Kidney (tissue), 22 donors: Measurements from ENCODE around the gene CD33. TPM values are rescaled to one million over a fixed set of nuclear protein-coding genes. Genes with fewer than 3 reads are reported as not detected.
"Not testable (repeated sequence)": the region's sequence is repeated elsewhere in the genome, so short reads cannot be mapped to it uniquely, and the experiment has no call there.

Experiments
- DNase-seq, 5 donors: peaks; one replicate each; pipeline ENCODE4 v3.0.0-alpha.2; 2013 to 2020
- FAIRE-seq: peaks from 2 replicates; lab custom pipeline; 2012; peaks lifted over from hg19 to GRCh38; lab: Jason Lieb, UNC
- H3K27ac ChIP-seq, 2 donors: one replicate each; pipeline ENCODE4 v1.7.0; 2013; ENCODE audit warnings: low read depth in 2 of 2, low read length in 2 of 2, inconsistent platforms in 1 of 2
- H3K27me3 ChIP-seq: one replicate; pipeline ENCODE4 v1.7.1; 2013; ENCODE audit warnings: low read length, inconsistent platforms; ENCODE audit not compliant: control insufficient read depth, insufficient read depth
- H3K36me3 ChIP-seq, 3 donors: one replicate each; pipeline versions ENCODE4 v1.7.0 to v1.7.1; 2013; ENCODE audit warnings: low read length in 3 of 3, control low read depth in 1 of 3, inconsistent platforms in 1 of 3; ENCODE audit not compliant: insufficient read depth in 3 of 3, control insufficient read depth in 2 of 3
- H3K4me1 ChIP-seq, 3 donors: one replicate each; pipeline versions ENCODE4 v1.7.0 to v1.7.1; 2013; ENCODE audit warnings: low read length in 3 of 3, inconsistent platforms in 1 of 3, low read depth in 1 of 3; ENCODE audit not compliant: control insufficient read depth in 2 of 3, insufficient read depth in 2 of 3
- H3K4me3 ChIP-seq, 3 donors: one replicate each; pipeline versions ENCODE4 v1.7.0 to v1.8.1; 2013; ENCODE audit warnings: low read length in 3 of 3, control low read depth in 1 of 3, inconsistent platforms in 1 of 3
- H3K9ac ChIP-seq, 3 donors: one replicate each; pipeline versions ENCODE4 v1.7.0 to v1.7.1; 2013; ENCODE audit warnings: low read length in 3 of 3, control low read depth in 1 of 3, inconsistent platforms in 1 of 3
- H3K9me3 ChIP-seq, 3 donors: one replicate each; pipeline versions ENCODE4 v1.7.0 to v1.7.1; 2013; ENCODE audit warnings: low read length in 3 of 3, control low read depth in 1 of 3, inconsistent platforms in 1 of 3; ENCODE audit not compliant: control insufficient read depth in 2 of 3, insufficient read depth in 1 of 3
- intact Hi-C: fragments of 100-400 bp; cut with DNase I; formaldehyde crosslinking; loops from one replicate; pipeline ENCODE4 v1.11.1; 2022
- long read RNA-seq, 10 donors: library from polyadenylated mRNA in 1 of 10; unstranded in 1 of 10; transcript quantifications; one replicate each; pipeline ENCODE4 v2.0.0 and lab custom pipeline, GENCODE V29; 2021 to 2026
- polyA plus RNA-seq: library from polyadenylated mRNA; stranded (reverse); fragments of 350-450 nt; fragmentation: Illumina TruSeq; extraction: RNeasy Lipid Tissue Mini Kit (QIAGEN cat#74804); gene quantifications from one replicate; pipeline ENCODE4 v1.2.3, GENCODE V29; 2014; ENCODE audit warnings: low read depth, low replicate concordance; ENCODE audit not compliant: insufficient read depth
- total RNA-seq: library from RNA; stranded (reverse); fragmentation: NEBNext Ultra II Directional; extraction: Animal tissue kit (Norgen Biotek cat#: 25700); gene quantifications from one replicate; pipeline ENCODE4 v1.2.1, GENCODE V29; 2021
- TF ChIP-seq, protein P1 (sequence below): IDR thresholded peaks from 3 replicates; pipeline ENCODE4 v1.5.1; 2012; ENCODE audit warnings: mild to moderate bottlenecking, moderate library complexity, borderline replicate concordance; ENCODE audit not compliant: insufficient read depth; ENCODE audit errors: extremely low read depth
- donor health status: control.
- donor health status: control.
- donor health status: control.
- donor health status: control.
- donor health status: control.
- donor health status: DM: yes; HTN: yes; CAD: no.
- donor health status: Normal renal cell carcinoma (clear cell type).

The CD33 gene
- 14.0 TPM for total RNA-seq
- 2.6 TPM for polyA plus RNA-seq
- long read RNA-seq, donor 1, partial matches to known transcripts, result 0 of 1 reads
- long read RNA-seq, donor 1, other reads (novel, unspliced or antisense), result 0 of 1 reads
- long read RNA-seq, donor 2, result 0 reads
- long read RNA-seq, donor 3, result 0 reads
- long read RNA-seq, donor 4, result 0 reads
- long read RNA-seq, donor 5, result 0 reads
- long read RNA-seq, donor 6, partial matches to known transcripts, result 0 of 1 reads
- long read RNA-seq, donor 6, other reads (novel, unspliced or antisense), result 0 of 1 reads
- long read RNA-seq, donor 7, partial matches to known transcripts, result 0 of 1 reads
- long read RNA-seq, donor 7, other reads (novel, unspliced or antisense), result 0 of 1 reads
- long read RNA-seq, donor 8, partial matches to known transcripts, result 0 of 1 reads
- long read RNA-seq, donor 8, other reads (novel, unspliced or antisense), result 0 of 1 reads
- long read RNA-seq, donor 9, result 0 reads
- long read RNA-seq, donor 10, result 0 reads

DNA sequence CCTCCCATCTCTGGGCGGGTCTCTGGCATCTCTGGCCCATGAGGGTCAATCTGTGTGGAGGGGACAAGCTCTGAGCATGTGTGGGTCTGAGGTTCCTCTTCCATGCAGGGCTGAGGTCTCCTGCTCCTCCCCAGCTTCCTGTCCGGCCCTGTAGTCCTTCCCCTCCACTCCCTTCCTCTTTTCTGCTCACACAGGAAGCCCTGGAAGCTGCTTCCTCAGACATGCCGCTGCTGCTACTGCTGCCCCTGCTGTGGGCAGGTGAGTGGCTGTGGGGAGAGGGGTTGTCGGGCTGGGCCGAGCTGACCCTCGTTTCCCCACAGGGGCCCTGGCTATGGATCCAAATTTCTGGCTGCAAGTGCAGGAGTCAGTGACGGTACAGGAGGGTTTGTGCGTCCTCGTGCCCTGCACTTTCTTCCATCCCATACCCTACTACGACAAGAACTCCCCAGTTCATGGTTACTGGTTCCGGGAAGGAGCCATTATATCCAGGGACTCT, at the start of gene CD33:
TSS of gene CD33 (plus strand) at position 183 of the 496 bp plus-strand sequence. CDS start at position 222, 39 bp downstream.
- intact Hi-C loops, H3K36me3 ChIP-seq, H3K9me3 ChIP-seq, FAIRE-seq, H3K4me3 ChIP-seq, DNase-seq, H3K27ac ChIP-seq, H3K27me3 ChIP-seq, H3K4me1 ChIP-seq, H3K9ac ChIP-seq: not testable (repeated sequence)

- DNase-seq, result peak in 2 of 5 donors; percentile 14 to 59
- Histone ChIP-seq H3K4me3 (no peak overlapping the region), H3K4me1 (no peaks in the 10 kb centered on the region), H3K36me3 (no peaks in the 10 kb centered on the region), H3K27me3 (no peaks in the 10 kb centered on the region), H3K9ac (no peak overlapping the region), H3K9me3 (no peaks in the 10 kb centered on the region), H3K27ac (no peak overlapping the region)
- TF ChIP-seq, protein P1, sequence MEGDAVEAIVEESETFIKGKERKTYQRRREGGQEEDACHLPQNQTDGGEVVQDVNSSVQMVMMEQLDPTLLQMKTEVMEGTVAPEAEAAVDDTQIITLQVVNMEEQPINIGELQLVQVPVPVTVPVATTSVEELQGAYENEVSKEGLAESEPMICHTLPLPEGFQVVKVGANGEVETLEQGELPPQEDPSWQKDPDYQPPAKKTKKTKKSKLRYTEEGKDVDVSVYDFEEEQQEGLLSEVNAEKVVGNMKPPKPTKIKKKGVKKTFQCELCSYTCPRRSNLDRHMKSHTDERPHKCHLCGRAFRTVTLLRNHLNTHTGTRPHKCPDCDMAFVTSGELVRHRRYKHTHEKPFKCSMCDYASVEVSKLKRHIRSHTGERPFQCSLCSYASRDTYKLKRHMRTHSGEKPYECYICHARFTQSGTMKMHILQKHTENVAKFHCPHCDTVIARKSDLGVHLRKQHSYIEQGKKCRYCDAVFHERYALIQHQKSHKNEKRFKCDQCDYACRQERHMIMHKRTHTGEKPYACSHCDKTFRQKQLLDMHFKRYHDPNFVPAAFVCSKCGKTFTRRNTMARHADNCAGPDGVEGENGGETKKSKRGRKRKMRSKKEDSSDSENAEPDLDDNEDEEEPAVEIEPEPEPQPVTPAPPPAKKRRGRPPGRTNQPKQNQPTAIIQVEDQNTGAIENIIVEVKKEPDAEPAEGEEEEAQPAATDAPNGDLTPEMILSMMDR, result no peak
- intact Hi-C loops, result no loop called here
- no peak for FAIRE-seq
These were observed 45.6 kb upstream of the CD33 start for GRCh38 chr19:51179256-51179655.

DNA sequence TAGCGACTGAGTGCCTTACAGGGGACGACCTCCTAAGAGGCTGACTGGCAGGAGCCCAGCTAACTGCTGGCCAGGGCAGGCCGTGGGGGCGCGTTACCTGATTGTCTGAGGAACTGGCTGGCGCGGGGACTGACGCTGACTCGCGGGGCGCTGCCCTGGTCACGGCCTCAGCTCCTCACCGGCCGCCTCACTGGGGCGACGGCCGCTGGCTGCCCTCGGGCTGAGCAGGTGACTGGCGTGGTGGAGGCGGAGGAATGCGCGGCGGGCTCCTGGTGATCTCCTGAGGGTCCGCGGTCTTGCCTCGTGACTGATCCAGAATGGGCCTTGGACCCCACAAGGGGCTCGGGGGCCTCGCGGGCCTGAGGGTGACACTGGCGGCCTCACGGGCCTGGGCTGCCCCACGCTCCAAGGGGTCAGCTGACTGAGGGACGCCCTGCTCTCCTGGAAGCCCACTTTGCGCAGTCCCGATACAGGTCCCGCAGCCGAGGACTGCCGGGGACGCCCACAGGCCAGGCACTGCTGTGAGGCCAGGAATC, 43.4 kb upstream of the CD33 start:
- H3K36me3 ChIP-seq, result no peaks in the 10 kb centered on the region
- intact Hi-C loops, result no loop called here
- no peaks in the 10 kb centered on the region for H3K9me3 ChIP-seq
- no peaks in the 10 kb centered on the region for H3K4me1 ChIP-seq
- H3K9ac ChIP-seq, result no peak overlapping the region
- TF ChIP-seq, protein P1, result no peak
- H3K27me3 ChIP-seq, result no peaks in the 10 kb centered on the region
- no peak for DNase-seq
- H3K4me3 ChIP-seq, result no peak overlapping the region
- no peak for FAIRE-seq
- H3K27ac ChIP-seq, result no peak overlapping the region

GRCh38 chr19:51181913-51182419, 42.9 kb upstream of the CD33 start:
- TF ChIP-seq, protein P1, result no peak
- no peaks in the 10 kb centered on the region for H3K4me1 ChIP-seq
- intact Hi-C loops, result no loop called here
- no peak overlapping the region for H3K9ac ChIP-seq
- no peak overlapping the region for H3K27ac ChIP-seq
- FAIRE-seq, result no peak
- no peaks in the 10 kb centered on the region for H3K9me3 ChIP-seq
- H3K27me3 ChIP-seq, result no peaks in the 10 kb centered on the region
- no peak overlapping the region for H3K4me3 ChIP-seq
- DNase-seq, result peak in 3 of 5 donors; percentile 21 to 51 (median 26)
- H3K36me3 ChIP-seq, result no peaks in the 10 kb centered on the region
